Mucosa of descending colon (tissue), 3 donors: ENCODE results near the gene TRDN. TPM values are rescaled to one million over a fixed set of nuclear protein-coding genes. Genes with fewer than 3 reads are reported as not detected.

Source experiments
- ATAC-seq: fragments of 200-7000 bp; cut with Tn5 transposase; one replicate; pipeline ENCODE4 v1.9.1; 2020; ENCODE audit warnings: mild to moderate bottlenecking, moderate library complexity
- DNase-seq, 3 donors: peaks; one replicate each; pipeline ENCODE4 v3.0.0-alpha.2; 2020
- H3K36me3 ChIP-seq: fragments of 200-600 bp; one replicate; pipeline ENCODE4 v1.8.0; 2021; ENCODE audit warnings: low read depth, mild to moderate bottlenecking
- H3K4me1 ChIP-seq: fragments of 200-600 bp; one replicate; pipeline ENCODE4 v1.8.0; 2021; ENCODE audit warnings: low read depth, mild to moderate bottlenecking
- H3K4me3 ChIP-seq: fragments of 200-600 bp; one replicate; pipeline ENCODE4 v1.8.0; 2021; ENCODE audit warnings: mild to moderate bottlenecking
- H3K9me3 ChIP-seq: fragments of 200-600 bp; one replicate; pipeline ENCODE4 v1.8.0; 2021; ENCODE audit warnings: mild to moderate bottlenecking
- intact Hi-C, 2 donors: fragments of 100-400 bp; cut with DNase I in 1 of 2; cut with micrococcal nuclease in 1 of 2; formaldehyde crosslinking; loops; one replicate each; pipeline versions ENCODE4 v1.11.0 to v1.11.1; 2022; cut with DNase I, micrococcal nuclease
- total RNA-seq, 3 donors: library from RNA; stranded (reverse); fragmentation: NEBNext Ultra II Directional in 2 of 3; extraction: Animal tissue kit (Norgen Biotek cat#: 25700) in 2 of 3; gene quantifications; one replicate each; pipeline versions ENCODE4 v1.2.1 to v1.2.4, GENCODE V29; 2021 to 2023
- TF ChIP-seq, protein P1 (sequence below): fragments of 200-600 bp; IDR thresholded peaks from one replicate; pipeline ENCODE4 v1.8.0; 2022; ENCODE audit warnings: antibody characterized with exemption, mild to moderate bottlenecking
- donor health status: DM: no; HTN: no; CAD: no; lungs with moderate emphysema.
- donor health status: DM: no; HTN: no; CAD: no.
- donor health status: DM: no; HTN: yes; CAD: no.

Gene TRDN
- total RNA-seq, 3 donors from 2014 or later = 0.12 to 0.51 TPM; not detected in 1

GRCh38 chr6:123363912-123364311, 272.8 kb downstream of the TRDN start:
- TF ChIP-seq, protein P1, sequence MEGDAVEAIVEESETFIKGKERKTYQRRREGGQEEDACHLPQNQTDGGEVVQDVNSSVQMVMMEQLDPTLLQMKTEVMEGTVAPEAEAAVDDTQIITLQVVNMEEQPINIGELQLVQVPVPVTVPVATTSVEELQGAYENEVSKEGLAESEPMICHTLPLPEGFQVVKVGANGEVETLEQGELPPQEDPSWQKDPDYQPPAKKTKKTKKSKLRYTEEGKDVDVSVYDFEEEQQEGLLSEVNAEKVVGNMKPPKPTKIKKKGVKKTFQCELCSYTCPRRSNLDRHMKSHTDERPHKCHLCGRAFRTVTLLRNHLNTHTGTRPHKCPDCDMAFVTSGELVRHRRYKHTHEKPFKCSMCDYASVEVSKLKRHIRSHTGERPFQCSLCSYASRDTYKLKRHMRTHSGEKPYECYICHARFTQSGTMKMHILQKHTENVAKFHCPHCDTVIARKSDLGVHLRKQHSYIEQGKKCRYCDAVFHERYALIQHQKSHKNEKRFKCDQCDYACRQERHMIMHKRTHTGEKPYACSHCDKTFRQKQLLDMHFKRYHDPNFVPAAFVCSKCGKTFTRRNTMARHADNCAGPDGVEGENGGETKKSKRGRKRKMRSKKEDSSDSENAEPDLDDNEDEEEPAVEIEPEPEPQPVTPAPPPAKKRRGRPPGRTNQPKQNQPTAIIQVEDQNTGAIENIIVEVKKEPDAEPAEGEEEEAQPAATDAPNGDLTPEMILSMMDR = no peak
- intact Hi-C loops = no loop called here
- no peaks in the 10 kb centered on the region for H3K9me3 ChIP-seq

DNA sequence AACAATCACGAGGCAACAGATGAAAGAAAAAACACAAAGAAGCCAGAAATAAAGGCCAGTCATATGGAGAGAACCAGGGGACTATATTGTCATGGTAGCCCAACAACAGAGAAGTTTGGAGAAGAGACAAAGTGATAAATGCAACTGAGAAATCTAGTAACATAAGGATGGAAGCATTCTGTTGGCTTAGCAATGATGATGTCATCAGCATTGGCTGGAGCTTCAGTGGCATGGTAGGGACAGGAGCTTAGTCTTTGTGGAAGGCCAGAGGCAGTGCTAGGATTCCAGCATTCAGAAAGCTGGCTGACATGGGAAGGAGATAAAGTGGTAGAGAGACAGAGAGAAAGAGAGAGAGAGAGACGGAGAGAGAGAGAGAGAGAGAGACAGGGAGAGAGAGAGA, 276.4 kb downstream of the TRDN start:
- no peaks in the 10 kb centered on the region for H3K9me3 ChIP-seq
- no peak overlapping the region for H3K4me3 ChIP-seq
- DNase-seq (no peak), ATAC-seq (no peak)
- H3K36me3 ChIP-seq = no peaks in the 10 kb centered on the region
- intact Hi-C loops = no loop called here
- no peaks in the 10 kb centered on the region for H3K4me1 ChIP-seq
- TF ChIP-seq, protein P1 = no peak

More at GRCh38 chr6:123363912-123364311, 272.8 kb downstream of the TRDN start:
- DNase-seq (no peak), ATAC-seq (no peak)
- H3K4me3 ChIP-seq = no peak overlapping the region
- no peaks in the 10 kb centered on the region for H3K36me3 ChIP-seq
- H3K4me1 ChIP-seq = no peaks in the 10 kb centered on the region

DNA sequence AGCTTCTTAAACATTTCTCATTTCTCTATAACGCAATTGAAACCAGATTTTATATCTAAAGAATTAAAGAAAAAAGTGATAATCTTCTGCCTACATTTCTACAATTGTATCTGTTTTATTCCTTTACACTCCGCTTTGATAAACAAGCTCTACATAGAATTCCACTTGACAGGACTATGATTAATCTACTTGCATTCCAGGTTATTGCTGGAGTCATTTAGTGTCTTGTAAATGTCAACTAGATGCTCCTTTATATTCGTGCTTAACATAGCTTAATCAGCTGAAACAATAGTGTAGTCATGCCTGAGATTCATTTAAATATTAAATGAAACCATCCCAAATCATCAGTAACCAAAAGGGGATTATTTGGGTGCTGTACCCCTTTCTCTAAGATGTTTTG, 284.0 kb downstream of the TRDN start:
- Histone ChIP-seq H3K4me3 (no peak overlapping the region), H3K4me1 (no peaks in the 10 kb centered on the region), H3K9me3 (no peaks in the 10 kb centered on the region), H3K36me3 (no peaks in the 10 kb centered on the region)
- no peak for DNase-seq
- TF ChIP-seq, protein P1 = no peak
- ATAC-seq = no peak
- intact Hi-C loops = no loop called here

GRCh38 chr6:123352279-123352678, 284.5 kb downstream of the TRDN start:
- TF ChIP-seq, protein P1 = no peak

DNA sequence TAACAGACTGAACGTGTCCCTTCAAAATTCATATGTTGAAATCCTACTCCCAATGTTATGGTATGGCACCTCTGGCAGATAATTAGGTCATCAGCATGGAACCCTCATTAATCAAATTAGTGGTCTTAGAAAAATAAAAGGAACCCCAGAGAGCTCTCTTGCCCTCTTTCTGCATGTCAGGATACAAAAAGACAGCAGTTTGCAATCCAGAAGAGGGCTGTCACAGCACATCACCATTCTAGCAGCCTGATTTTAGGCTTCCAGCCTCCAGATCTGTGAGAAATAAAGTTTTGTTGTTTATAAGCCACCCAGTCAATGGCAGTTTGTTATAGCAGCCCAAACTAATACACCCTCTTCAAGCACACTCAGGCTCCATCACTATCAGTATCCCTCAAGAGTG, 292.9 kb downstream of the TRDN start:
- H3K4me1 ChIP-seq = no peaks in the 10 kb centered on the region
- no peaks in the 10 kb centered on the region for H3K9me3 ChIP-seq
- TF ChIP-seq, protein P1 = no peak
- no peaks in the 10 kb centered on the region for H3K36me3 ChIP-seq
- ATAC-seq (no peak), DNase-seq (no peak)
- intact Hi-C loops = no loop called here
- H3K4me3 ChIP-seq = no peak overlapping the region

More at GRCh38 chr6:123352279-123352678, 284.5 kb downstream of the TRDN start:
- DNase-seq (no peak), ATAC-seq (no peak)
- Histone ChIP-seq H3K9me3 (no peaks in the 10 kb centered on the region), H3K4me1 (no peaks in the 10 kb centered on the region), H3K36me3 (no peaks in the 10 kb centered on the region), H3K4me3 (no peak overlapping the region)
- intact Hi-C loops = no loop called here

- H3K4me3 ChIP-seq = no peak overlapping the region
- no peaks in the 10 kb centered on the region for H3K4me1 ChIP-seq
- ATAC-seq (no peak), DNase-seq (no peak)
- intact Hi-C loops = no loop called here
- no peaks in the 10 kb centered on the region for H3K9me3 ChIP-seq
- TF ChIP-seq, protein P1 = no peak
- H3K36me3 ChIP-seq = no peaks in the 10 kb centered on the region
Measured at GRCh38 chr6:123338394-123338793, 298.4 kb downstream of the TRDN start.
